ENCODE measurements around the gene NHLRC1. TPM values are rescaled to one million over a fixed set of nuclear protein-coding genes. Genes with fewer than 3 reads are reported as not detected.

Gene NHLRC1
- total and polyA plus RNA-seq, 2 of the 13 experiments (the other 11 are each of a cell fraction or from before 2014, with no cell fraction given), result 0.04 to 0.11 TPM

DNA sequence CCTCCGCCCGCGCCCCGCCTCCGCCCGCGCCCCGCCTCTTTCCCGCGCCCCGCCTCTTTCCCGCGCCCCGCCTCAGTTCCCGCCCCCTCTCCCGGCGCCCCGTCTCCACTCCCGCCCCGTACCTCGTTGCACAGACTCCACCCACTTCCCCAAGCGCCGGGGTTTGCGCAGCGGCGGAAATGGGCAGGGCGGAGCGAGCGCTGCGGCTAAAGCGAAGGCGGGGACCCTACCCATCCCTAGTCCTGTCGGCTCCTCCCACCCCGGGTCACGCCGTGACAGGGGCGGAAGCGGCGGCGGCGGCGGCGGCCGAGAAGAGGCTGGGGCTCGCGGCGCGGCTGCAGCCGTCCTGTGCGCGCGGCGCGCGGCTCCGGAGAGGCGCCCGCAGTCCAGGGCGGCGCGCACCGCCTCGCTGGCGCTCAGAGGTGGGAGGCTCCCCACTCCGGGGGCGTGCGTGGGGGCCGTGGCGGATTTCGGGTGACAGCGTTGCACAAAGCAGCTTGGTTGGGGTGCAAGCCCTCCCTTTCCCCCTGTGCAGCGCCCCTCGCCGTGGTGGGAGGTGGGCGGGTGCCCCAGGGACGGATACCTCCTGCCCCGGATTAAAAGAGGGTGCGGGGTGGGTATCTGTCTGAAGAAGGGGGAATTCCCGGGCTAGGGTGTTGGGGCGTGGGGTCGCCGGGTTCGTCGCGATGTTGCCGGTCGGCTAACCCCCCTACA, 32.8 kb upstream of the NHLRC1 start, which contains the start of gene KDM1B (continued):
- TF ChIP-seq, protein P1, sequence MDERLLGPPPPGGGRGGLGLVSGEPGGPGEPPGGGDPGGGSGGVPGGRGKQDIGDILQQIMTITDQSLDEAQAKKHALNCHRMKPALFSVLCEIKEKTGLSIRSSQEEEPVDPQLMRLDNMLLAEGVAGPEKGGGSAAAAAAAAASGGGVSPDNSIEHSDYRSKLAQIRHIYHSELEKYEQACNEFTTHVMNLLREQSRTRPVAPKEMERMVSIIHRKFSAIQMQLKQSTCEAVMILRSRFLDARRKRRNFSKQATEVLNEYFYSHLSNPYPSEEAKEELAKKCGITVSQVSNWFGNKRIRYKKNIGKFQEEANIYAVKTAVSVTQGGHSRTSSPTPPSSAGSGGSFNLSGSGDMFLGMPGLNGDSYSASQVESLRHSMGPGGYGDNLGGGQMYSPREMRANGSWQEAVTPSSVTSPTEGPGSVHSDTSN (CRISPR knock-in tag; IDR thresholded peaks at IDR 0.05), result no peak
- TF ChIP-seq ZNF670 (CRISPR knock-in tag; IDR thresholded peaks at IDR 0.05; ENCODE audit: borderline replicate concordance) (no peak), GPN1 (CRISPR knock-in tag; IDR thresholded peaks at IDR 0.05; ENCODE audit: borderline replicate concordance) (no peak), ZNF615 (CRISPR knock-in tag; IDR thresholded peaks at IDR 0.05; ENCODE audit: borderline replicate concordance) (no peak), DMAP1 (CRISPR knock-in tag; IDR thresholded peaks at IDR 0.05) (no peak), GATAD1 (CRISPR knock-in tag; IDR thresholded peaks at IDR 0.05) (peak; percentile 45; the same call in 1 of the 2 replicates), ZNF556 (CRISPR knock-in tag; IDR thresholded peaks at IDR 0.05; ENCODE audit: borderline replicate concordance) (peak; percentile 60; the same call in 1 of the 2 replicates), MXD4 (CRISPR knock-in tag; IDR thresholded peaks at IDR 0.05) (0 out of 2 replicates have a peak, but pooled peaks have one; percentile 29), ZBTB7A (CRISPR knock-in tag; IDR thresholded peaks at IDR 0.05) (no peak), ZNF75D (CRISPR knock-in tag; IDR thresholded peaks at IDR 0.05; ENCODE audit: borderline replicate concordance) (no peak), TBL1XR1 (IDR thresholded peaks at IDR 0.05; ENCODE audit: borderline replicate concordance, low read length, partially characterized antibody) (no peak), SMAD1 (CRISPR knock-in tag; IDR thresholded peaks at IDR 0.05; ENCODE audit: borderline replicate concordance, low read depth) (no peak; the same call in 1 of the 2 replicates), ZFAT (CRISPR knock-in tag; conservative IDR thresholded peaks at IDR 0.05) (no peak), ZNF569 (CRISPR knock-in tag; IDR thresholded peaks at IDR 0.05; ENCODE audit: borderline replicate concordance) (no peak), KAT7 (CRISPR knock-in tag; IDR thresholded peaks at IDR 0.05; ENCODE audit: borderline replicate concordance) (no peak), ZNF543 (CRISPR knock-in tag; IDR thresholded peaks at IDR 0.05) (peak; percentile 65), SP4 (CRISPR knock-in tag; IDR thresholded peaks at IDR 0.05) (peak; percentile 97), RAD51 (IDR thresholded peaks at IDR 0.05; ENCODE audit: borderline replicate concordance) (no peak), ZC3H4 (CRISPR knock-in tag; IDR thresholded peaks at IDR 0.05; ENCODE audit: borderline replicate concordance) (no peak), ZNF253 (CRISPR knock-in tag; IDR thresholded peaks at IDR 0.05; ENCODE audit: borderline replicate concordance) (no peak), ZNF782 (CRISPR knock-in tag; IDR thresholded peaks at IDR 0.05; ENCODE audit: borderline replicate concordance) (no peak), AGO2 (optimal IDR thresholded peaks at IDR 0.05; ENCODE audit: low read depth, low read length) (peak; percentile 56), FOXA1 (IDR thresholded peaks at IDR 0.05) (no peak), FOXA1 (CRISPR knock-in tag; IDR thresholded peaks at IDR 0.05) (no peak)
- TF ChIP-seq, protein P2, sequence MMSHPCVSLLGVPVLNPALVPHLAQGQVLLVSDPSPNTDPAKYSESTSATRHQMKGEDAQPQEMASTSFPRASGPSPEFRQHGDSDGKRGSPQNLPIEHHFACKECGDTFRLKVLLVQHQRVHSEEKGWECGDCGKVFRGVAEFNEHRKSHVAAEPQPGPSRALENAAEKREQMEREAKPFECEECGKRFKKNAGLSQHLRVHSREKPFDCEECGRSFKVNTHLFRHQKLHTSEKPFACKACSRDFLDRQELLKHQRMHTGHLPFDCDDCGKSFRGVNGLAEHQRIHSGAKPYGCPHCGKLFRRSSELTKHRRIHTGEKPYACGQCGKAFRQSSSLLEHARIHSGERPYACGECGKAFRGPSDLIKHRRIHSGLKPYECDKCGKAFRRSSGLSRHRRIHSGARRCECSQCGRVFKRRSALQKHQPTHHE (CRISPR knock-in tag; IDR thresholded peaks at IDR 0.05; ENCODE audit: borderline replicate concordance), result peak; percentile 12; the same call in 1 of the 2 replicates
- TF ChIP-seq, protein P3, sequence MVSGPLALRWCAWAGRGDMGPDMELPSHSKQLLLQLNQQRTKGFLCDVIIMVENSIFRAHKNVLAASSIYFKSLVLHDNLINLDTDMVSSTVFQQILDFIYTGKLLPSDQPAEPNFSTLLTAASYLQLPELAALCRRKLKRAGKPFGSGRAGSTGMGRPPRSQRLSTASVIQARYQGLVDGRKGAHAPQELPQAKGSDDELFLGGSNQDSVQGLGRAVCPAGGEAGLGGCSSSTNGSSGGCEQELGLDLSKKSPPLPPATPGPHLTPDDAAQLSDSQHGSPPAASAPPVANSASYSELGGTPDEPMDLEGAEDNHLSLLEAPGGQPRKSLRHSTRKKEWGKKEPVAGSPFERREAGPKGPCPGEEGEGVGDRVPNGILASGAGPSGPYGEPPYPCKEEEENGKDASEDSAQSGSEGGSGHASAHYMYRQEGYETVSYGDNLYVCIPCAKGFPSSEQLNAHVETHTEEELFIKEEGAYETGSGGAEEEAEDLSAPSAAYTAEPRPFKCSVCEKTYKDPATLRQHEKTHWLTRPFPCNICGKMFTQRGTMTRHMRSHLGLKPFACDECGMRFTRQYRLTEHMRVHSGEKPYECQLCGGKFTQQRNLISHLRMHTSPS (CRISPR knock-in tag; IDR thresholded peaks at IDR 0.05; ENCODE audit: low read depth), result no peak
- TF ChIP-seq, protein P4, sequence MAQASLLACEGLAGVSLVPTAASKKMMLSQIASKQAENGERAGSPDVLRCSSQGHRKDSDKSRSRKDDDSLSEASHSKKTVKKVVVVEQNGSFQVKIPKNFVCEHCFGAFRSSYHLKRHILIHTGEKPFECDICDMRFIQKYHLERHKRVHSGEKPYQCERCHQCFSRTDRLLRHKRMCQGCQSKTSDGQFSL (CRISPR knock-in tag; IDR thresholded peaks at IDR 0.05), result 0 out of 2 replicates have a peak, but pooled peaks have one; percentile 20
